HG03378 (cell line): ENCODE data around the gene DST.
"Not testable (repeated sequence)": the region's sequence is repeated elsewhere in the genome, so short reads cannot be mapped to it uniquely, and the experiment has no call there.

Source experiments
- ATAC-seq: cut with Tn5 transposase; IDR thresholded peaks from one replicate; pipeline ENCODE4 v1.9.1; 2021; ENCODE audit warnings: mild to moderate bottlenecking, moderate library complexity; ENCODE audit not compliant: unreplicated experiment

The DST gene

GRCh38 chr6:56520218-56520617, 122.5 kb downstream of the DST start:
- ATAC-seq, result no peak

- ATAC-seq, result no peak
Measured at GRCh38 chr6:56518995-56519767, 123.5 kb downstream of the DST start.

GRCh38 chr6:56517155-56517745, 125.4 kb downstream of the DST start:
- ATAC-seq, result no peak

- peak; percentile 56 for ATAC-seq
Measured at GRCh38 chr6:56516003-56516402, 126.7 kb downstream of the DST start.

- ATAC-seq, result no peak
Measured at GRCh38 chr6:56515081-56515905, 127.4 kb downstream of the DST start.

GRCh38 chr6:56514395-56514794, 128.3 kb downstream of the DST start:
- ATAC-seq, result no peak

- no peak for ATAC-seq
Measured at GRCh38 chr6:56513631-56514030, 129.1 kb downstream of the DST start.

GRCh38 chr6:56511591-56511990, 131.1 kb downstream of the DST start:
- no peak for ATAC-seq

- ATAC-seq, result no peak
Measured at GRCh38 chr6:56510984-56511531, 131.6 kb downstream of the DST start.

- ATAC-seq, result no peak
Measured at GRCh38 chr6:56509031-56509430, 133.7 kb downstream of the DST start.

GRCh38 chr6:56507517-56507916, 135.2 kb downstream of the DST start:
- no peak for ATAC-seq

GRCh38 chr6:56505512-56506260, 137.0 kb downstream of the DST start:
- ATAC-seq, result no peak

- ATAC-seq, result no peak
Measured at GRCh38 chr6:56501993-56502392, 140.7 kb downstream of the DST start.

GRCh38 chr6:56499095-56499494, 143.6 kb downstream of the DST start:
- no peak for ATAC-seq

- ATAC-seq, result no peak
Measured at GRCh38 chr6:56497691-56498090, 145.0 kb downstream of the DST start.

- no peak for ATAC-seq
Measured at GRCh38 chr6:56497240-56497639, 145.4 kb downstream of the DST start.

- not testable (repeated sequence) for ATAC-seq
Measured at GRCh38 chr6:56496650-56497049, 146.0 kb downstream of the DST start.

GRCh38 chr6:56495654-56496053, 147.0 kb downstream of the DST start:
- no peak for ATAC-seq

GRCh38 chr6:56491606-56492328, 150.9 kb downstream of the DST start:
- ATAC-seq, result no peak

GRCh38 chr6:56490993-56491392, 151.7 kb downstream of the DST start:
- no peak for ATAC-seq
